Retinal pigment epithelial cell (primary cell): ENCODE data around the gene OR2T6.

Source experiments
- DNase-seq: peaks from one replicate; pipeline ENCODE4 v3.0.0-alpha.2; 2010; ENCODE audit warnings: low read depth
- H3K4me3 ChIP-seq: 2 replicates; pipeline ENCODE4 v1.5.1; 2011; ENCODE audit warnings: mild to moderate bottlenecking, low read length, control low read depth, moderate library complexity
- TF ChIP-seq, protein P1 (sequence below): conservative IDR thresholded peaks from 2 replicates; pipeline ENCODE4 v1.5.1; 2011; ENCODE audit warnings: low read depth, low read length, control low read depth, inconsistent platforms

The OR2T6 gene

DNA sequence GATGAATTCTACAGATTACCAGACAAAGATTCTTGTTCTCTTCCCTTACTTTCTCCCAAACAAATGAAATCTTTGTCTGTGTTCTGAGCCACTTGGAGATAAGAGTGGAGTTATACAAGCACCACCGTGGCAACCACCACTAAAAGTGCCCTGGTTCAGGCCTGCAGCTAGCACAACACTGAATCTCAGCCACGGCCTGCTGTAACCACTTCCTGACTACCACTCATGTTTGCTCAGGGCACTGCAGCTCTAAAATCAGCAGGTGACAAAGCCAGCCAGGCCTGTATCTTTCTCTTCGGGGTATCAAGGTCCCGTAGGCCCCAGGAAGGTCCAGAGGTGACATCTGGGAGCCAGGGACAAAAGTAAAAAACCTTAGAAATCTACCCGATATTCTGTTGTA, 3.2 kb upstream of the OR2T6 start:
- no peak overlapping the region for H3K4me3 ChIP-seq
- no peak for DNase-seq
- TF ChIP-seq, protein P1, sequence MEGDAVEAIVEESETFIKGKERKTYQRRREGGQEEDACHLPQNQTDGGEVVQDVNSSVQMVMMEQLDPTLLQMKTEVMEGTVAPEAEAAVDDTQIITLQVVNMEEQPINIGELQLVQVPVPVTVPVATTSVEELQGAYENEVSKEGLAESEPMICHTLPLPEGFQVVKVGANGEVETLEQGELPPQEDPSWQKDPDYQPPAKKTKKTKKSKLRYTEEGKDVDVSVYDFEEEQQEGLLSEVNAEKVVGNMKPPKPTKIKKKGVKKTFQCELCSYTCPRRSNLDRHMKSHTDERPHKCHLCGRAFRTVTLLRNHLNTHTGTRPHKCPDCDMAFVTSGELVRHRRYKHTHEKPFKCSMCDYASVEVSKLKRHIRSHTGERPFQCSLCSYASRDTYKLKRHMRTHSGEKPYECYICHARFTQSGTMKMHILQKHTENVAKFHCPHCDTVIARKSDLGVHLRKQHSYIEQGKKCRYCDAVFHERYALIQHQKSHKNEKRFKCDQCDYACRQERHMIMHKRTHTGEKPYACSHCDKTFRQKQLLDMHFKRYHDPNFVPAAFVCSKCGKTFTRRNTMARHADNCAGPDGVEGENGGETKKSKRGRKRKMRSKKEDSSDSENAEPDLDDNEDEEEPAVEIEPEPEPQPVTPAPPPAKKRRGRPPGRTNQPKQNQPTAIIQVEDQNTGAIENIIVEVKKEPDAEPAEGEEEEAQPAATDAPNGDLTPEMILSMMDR, result no peak

DNA sequence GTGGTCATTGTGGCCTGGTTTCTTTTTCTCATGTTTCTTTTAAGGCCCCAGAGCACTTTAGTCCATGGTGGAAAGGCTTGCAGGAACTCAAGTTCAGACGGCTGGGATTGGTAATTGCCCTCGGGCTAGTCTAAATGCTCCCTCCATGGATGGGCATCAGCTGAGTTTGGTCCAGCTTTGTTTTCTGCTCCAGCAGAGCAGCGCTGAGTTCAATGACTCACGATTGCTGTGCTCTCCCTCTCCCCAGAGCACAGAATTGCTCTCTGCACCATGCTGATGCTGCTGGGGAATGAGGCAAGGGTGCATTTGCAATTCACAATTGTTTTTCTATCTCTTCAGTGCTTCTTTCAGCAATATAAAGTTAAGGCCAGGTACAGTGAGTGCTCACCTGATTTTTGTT, 1.8 kb upstream of the OR2T6 start:
- TF ChIP-seq, protein P1, result no peak
- no peak for DNase-seq

DNA sequence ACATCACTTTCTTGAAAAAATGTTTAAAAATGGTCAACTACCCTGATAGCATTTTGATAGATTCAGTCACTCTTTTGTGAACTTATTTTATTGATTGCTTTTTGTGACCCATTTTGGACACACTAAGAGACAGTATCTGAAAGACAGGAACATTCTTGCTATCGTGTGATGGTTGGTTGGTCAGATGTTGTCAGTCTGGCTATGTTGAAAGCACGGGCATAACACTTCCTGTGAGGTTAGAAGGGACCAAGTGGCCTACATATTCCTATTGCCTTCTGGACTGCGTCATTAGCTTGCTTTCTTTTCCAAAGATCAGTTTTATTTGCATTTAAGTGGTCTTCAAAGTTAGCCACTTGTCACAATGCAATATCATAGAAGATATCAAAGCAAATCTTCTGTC, 1.4 kb downstream of the OR2T6 start:
- no peak for DNase-seq
- no peak overlapping the region for H3K4me3 ChIP-seq
- TF ChIP-seq, protein P1, result no peak

More for the DNA sequence above, 1.8 kb upstream of the OR2T6 start:
- no peak overlapping the region for H3K4me3 ChIP-seq

GRCh38 chr1:248380854-248381253, 5.3 kb downstream of the OR2T6 start:
- no peak for DNase-seq
- H3K4me3 ChIP-seq, result no peak overlapping the region
- TF ChIP-seq, protein P1, result no peak

- no peak overlapping the region for H3K4me3 ChIP-seq
- DNase-seq, result no peak
These were observed 12.9 kb downstream of the OR2T6 start for GRCh38 chr1:248388426-248388825.

DNA sequence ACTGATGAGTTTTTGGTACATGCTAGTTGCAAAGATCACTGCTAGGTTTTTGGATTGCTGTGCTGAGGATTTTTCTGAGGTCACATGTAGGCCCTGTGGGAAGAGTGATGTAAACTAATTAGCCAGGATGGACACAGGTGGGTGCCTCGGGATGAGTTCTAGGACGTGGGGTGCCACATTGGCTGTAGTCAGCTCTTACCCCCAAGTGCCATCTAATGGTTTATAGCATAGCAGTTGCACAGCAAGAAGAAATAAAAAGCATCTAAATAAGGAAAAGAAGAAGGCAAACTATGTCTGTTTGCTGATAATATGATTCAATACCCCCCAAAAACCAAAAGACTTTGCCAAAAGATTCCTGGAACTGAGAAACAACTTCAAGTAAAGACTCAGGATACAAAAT, 17.5 kb downstream of the OR2T6 start:
- DNase-seq, result no peak
- no peak overlapping the region for H3K4me3 ChIP-seq
- TF ChIP-seq, protein P1, result no peak

More at GRCh38 chr1:248388426-248388825, 12.9 kb downstream of the OR2T6 start:
- TF ChIP-seq, protein P1, result no peak

DNA sequence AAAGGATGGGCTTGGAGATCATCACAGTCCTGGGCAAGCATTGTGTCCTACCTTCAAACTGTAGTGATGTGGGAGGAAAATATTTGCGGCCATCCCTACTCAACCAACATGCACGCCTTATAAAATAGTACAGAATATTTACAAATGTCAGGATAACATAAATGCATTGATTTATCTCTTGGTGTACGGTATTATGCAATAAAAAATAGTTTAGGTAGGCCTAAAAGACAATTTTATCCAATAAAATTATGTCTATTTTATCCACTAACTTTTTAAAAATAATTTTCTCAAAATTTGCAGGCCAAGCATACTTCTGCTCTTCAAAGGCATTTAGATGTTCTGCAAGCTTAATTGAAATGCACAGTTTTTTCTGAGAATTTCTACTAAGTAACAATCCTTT, 27.2 kb downstream of the OR2T6 start, which contains the start of gene OR2T1:
TSS of gene OR2T1 (plus strand) at position 301 of the 400 bp plus-strand sequence. CDS start 3,100 bp downstream, outside the sequence.
- no peak for DNase-seq
- TF ChIP-seq, protein P1, result no peak
- H3K4me3 ChIP-seq, result no peak within 1 kb of the TSS
